Posterior cingulate gyrus (tissue), 11 donors: ENCODE data around the gene AVEN.
"Not testable (repeated sequence)": the region's sequence is repeated elsewhere in the genome, so short reads cannot be mapped to it uniquely, and the experiment has no call there.

Experiments
- DNase-seq, 10 donors: peaks; one replicate each; pipeline versions ENCODE4 v3.0.0 to v3.0.0-alpha.2; 2020 to 2021; ENCODE audit warnings: mixed read lengths in 3 of 10
- intact Hi-C: fragments of 100-400 bp; cut with DNase I; formaldehyde crosslinking; loops from one replicate; pipeline ENCODE4 v1.15.1; 2023

The AVEN gene

GRCh38 chr15:34043813-34044212, 4.8 kb upstream of the AVEN start:
- DNase-seq: no peak
- intact Hi-C loops: no loop called here

- intact Hi-C loops: no loop called here
- DNase-seq: no peak
Measured at GRCh38 chr15:34043391-34043790, 4.4 kb upstream of the AVEN start.

GRCh38 chr15:34039790-34040113, 748 bp upstream of the AVEN start:
- no peak for DNase-seq
- intact Hi-C loops: loop anchor here (2.0 to 5.0 kb wide), 2 partner anchors 63 to 303 kb away; partner anchors contain the start of genes NOP10, NUTM1 and PGBD4

GRCh38 chr15:34038023-34038870, 757 bp downstream of the AVEN start:
- peak; percentile 60 to 96 (median 75) for DNase-seq
- intact Hi-C loops: loop anchor here (2.0 to 5.0 kb wide), 2 partner anchors 65 to 304 kb away; partner anchors contain the start of genes NOP10, NUTM1 and PGBD4

GRCh38 chr15:34031987-34032760, 6.8 kb downstream of the AVEN start:
- intact Hi-C loops: no loop called here
- no peak for DNase-seq

GRCh38 chr15:34027606-34028005, 11.4 kb downstream of the AVEN start:
- intact Hi-C loops: no loop called here
- DNase-seq: no peak

GRCh38 chr15:34025252-34025651, 13.8 kb downstream of the AVEN start:
- no peak for DNase-seq
- intact Hi-C loops: no loop called here

- intact Hi-C loops: no loop called here
Measured at GRCh38 chr15:34023907-34024306, 15.1 kb downstream of the AVEN start.

GRCh38 chr15:34019369-34019990, 19.5 kb downstream of the AVEN start:
- DNase-seq: no peak
- intact Hi-C loops: no loop called here

More at GRCh38 chr15:34023907-34024306, 15.1 kb downstream of the AVEN start:
- no peak for DNase-seq

- intact Hi-C loops, DNase-seq: not testable (repeated sequence)
Measured at GRCh38 chr15:34018738-34019137, 20.3 kb downstream of the AVEN start.

GRCh38 chr15:34018021-34018645, 20.9 kb downstream of the AVEN start:
- intact Hi-C loops: no loop called here
- no peak for DNase-seq

GRCh38 chr15:34014556-34014955, 24.4 kb downstream of the AVEN start:
- DNase-seq: no peak
- intact Hi-C loops: no loop called here

GRCh38 chr15:34013746-34014145, 25.3 kb downstream of the AVEN start:
- intact Hi-C loops: no loop called here
- no peak for DNase-seq

- DNase-seq: no peak
- intact Hi-C loops: no loop called here
Measured at GRCh38 chr15:34012461-34013028, 26.5 kb downstream of the AVEN start.

GRCh38 chr15:34011481-34011880, 27.5 kb downstream of the AVEN start:
- DNase-seq: no peak
- intact Hi-C loops: no loop called here

- no peak for DNase-seq
- intact Hi-C loops: no loop called here
Measured at GRCh38 chr15:34010921-34011320, 28.1 kb downstream of the AVEN start.

- no peak for DNase-seq
- intact Hi-C loops: no loop called here
Measured at GRCh38 chr15:34009656-34010055, 29.3 kb downstream of the AVEN start.

GRCh38 chr15:34006381-34006780, 32.6 kb downstream of the AVEN start:
- no peak for DNase-seq
- intact Hi-C loops: no loop called here

GRCh38 chr15:34001536-34001935, 37.5 kb downstream of the AVEN start:
- intact Hi-C loops: no loop called here
- no peak for DNase-seq

GRCh38 chr15:33995666-33996065, 43.3 kb downstream of the AVEN start:
- intact Hi-C loops: not testable (repeated sequence)

More at GRCh38 chr15:33995666-33996065, 43.3 kb downstream of the AVEN start:
- DNase-seq: not testable (repeated sequence)
